ENCODE results near the gene SIM2. TPM values are rescaled to one million over a fixed set of nuclear protein-coding genes. Genes with fewer than 3 reads are reported as not detected.

SIM2 gene
- total RNA-seq, 1 donor from 2014 or later = not detected

- Mint-ChIP-seq H3K9me3 (no peaks in the 10 kb centered on the region), H3K27me3 (no peaks in the 10 kb centered on the region), H3K4me1 (no peaks in the 10 kb centered on the region), H3K36me3 (ENCODE audit: low read depth) (no peaks in the 10 kb centered on the region), H3K27ac (no peak overlapping the region), H3K4me3 (no peak overlapping the region)
- intact Hi-C loops (cut with micrococcal nuclease) = no loop called here
- ATAC-seq (ENCODE audit: low read depth) (no peak), DNase-seq (no peak)
- ChIA-PET CTCF (no interaction called here), POLR2A (no interaction called here)
- TF ChIP-seq CTCF (IDR thresholded peaks at IDR 0.05) = no peak
These were observed 74.2 kb downstream of the SIM2 start for GRCh38 chr21:36773117-36773516.

GRCh38 chr21:36773995-36774394 lies 75.1 kb downstream of the SIM2 start:
- TF ChIP-seq CTCF (IDR thresholded peaks at IDR 0.05) = no peak
- no peak overlapping the region for H3K27ac Mint-ChIP-seq

GRCh38 chr21:36776981-36777617 lies 78.2 kb downstream of the SIM2 start:
- no peaks in the 10 kb centered on the region for H3K4me1 Mint-ChIP-seq

More at GRCh38 chr21:36773995-36774394, 75.1 kb downstream of the SIM2 start:
- intact Hi-C loops (cut with micrococcal nuclease) = no loop called here
- no peaks in the 10 kb centered on the region for H3K9me3 Mint-ChIP-seq
- H3K27me3 Mint-ChIP-seq = no peaks in the 10 kb centered on the region
- no peak for ATAC-seq (ENCODE audit: low read depth)
- CTCF ChIA-PET = no interaction called here
- POLR2A ChIA-PET = no interaction called here
- H3K4me1 Mint-ChIP-seq = no peaks in the 10 kb centered on the region
- no peak for DNase-seq
- H3K4me3 Mint-ChIP-seq = no peak overlapping the region
- no peaks in the 10 kb centered on the region for H3K36me3 Mint-ChIP-seq (ENCODE audit: low read depth)

GRCh38 chr21:36780861-36781260 lies 81.9 kb downstream of the SIM2 start:
- Mint-ChIP-seq H3K27me3 (no peaks in the 10 kb centered on the region), H3K27ac (no peak overlapping the region)

More at GRCh38 chr21:36776981-36777617, 78.2 kb downstream of the SIM2 start:
- ChIA-PET CTCF (no interaction called here), POLR2A (no interaction called here)
- Mint-ChIP-seq H3K9me3 (no peaks in the 10 kb centered on the region), H3K36me3 (ENCODE audit: low read depth) (no peaks in the 10 kb centered on the region), H3K4me3 (no peak overlapping the region), H3K27ac (no peak overlapping the region), H3K27me3 (no peaks in the 10 kb centered on the region)
- intact Hi-C loops (cut with micrococcal nuclease) = no loop called here
- ATAC-seq (ENCODE audit: low read depth) (no peak), DNase-seq (no peak)
- TF ChIP-seq CTCF (IDR thresholded peaks at IDR 0.05) = no peak

More at GRCh38 chr21:36780861-36781260, 81.9 kb downstream of the SIM2 start:
- intact Hi-C loops (cut with micrococcal nuclease) = no loop called here
- no peak for ATAC-seq (ENCODE audit: low read depth)
- CTCF ChIA-PET = interaction anchor here (0.6 kb wide), 1 partner anchor 14 kb away, joined by 4 read pairs; no protein-coding TSS in a partner anchor
- Mint-ChIP-seq H3K4me1 (no peaks in the 10 kb centered on the region), H3K36me3 (ENCODE audit: low read depth) (no peaks in the 10 kb centered on the region), H3K9me3 (no peaks in the 10 kb centered on the region), H3K4me3 (no peak overlapping the region)
- no peak for DNase-seq
- POLR2A ChIA-PET = no interaction called here
- no peak for TF ChIP-seq CTCF (IDR thresholded peaks at IDR 0.05)
